ENCODE results near the gene LOC101059915.

LOC101059915 gene

GRCh38 chrX:71627588-71628404, 39.5 kb upstream of the LOC101059915 start:
- Histone ChIP-seq H3K27me3 (ENCODE audit: insufficient read depth, low read length) (no peaks in the 10 kb centered on the region), H3K9ac (ENCODE audit: low read length) (no peak overlapping the region), H2BK12ac (ENCODE audit: low read length) (no peak overlapping the region), H3K4me2 (ENCODE audit: low read length) (no peak overlapping the region), H3K4ac (ENCODE audit: low read depth, low read length) (no peak overlapping the region), H2BK5ac (ENCODE audit: low read depth, low read length, poor library complexity) (no peak overlapping the region), H3K4me1 (ENCODE audit: control insufficient read depth in 1 of 2, insufficient read depth in 2 of 2, low read length in 2 of 2) (peaks cover 2 to 6% of the 10 kb centered on the region in 2 experiments), H3K4me3 (ENCODE audit: low read depth, low read length) (no peak overlapping the region), H3K9me3 (ENCODE audit: insufficient read depth, low read depth, low read length) (no peaks in the 10 kb centered on the region), H3K36me3 (ENCODE audit: control insufficient read depth in 1 of 2, insufficient read depth in 2 of 2, low read length in 2 of 2) (no peaks in the 10 kb centered on the region), H3K14ac (ENCODE audit: low read length) (peak overlapping the region; percentile 37), H3K79me1 (ENCODE audit: low read length) (no peaks in the 10 kb centered on the region), H3K79me2 (ENCODE audit: control insufficient read depth, insufficient read depth, low read length, poor library complexity) (no peaks in the 10 kb centered on the region), H4K8ac (ENCODE audit: low read depth, low read length) (no peak overlapping the region), H3K23ac (ENCODE audit: low read length) (no peak overlapping the region), H3K18ac (ENCODE audit: low read length) (no peak overlapping the region), H2AFZ (ENCODE audit: insufficient read depth, low read length, poor library complexity) (no peak overlapping the region), H2BK120ac (ENCODE audit: insufficient read depth, low read length, poor library complexity) (peak overlapping the region; percentile 22), H4K12ac (ENCODE audit: low read depth, low read length) (no peak overlapping the region), H2AK5ac (ENCODE audit: low read length) (no peak overlapping the region), H4K91ac (ENCODE audit: low read depth, low read length) (no peak overlapping the region), H3K27ac (ENCODE audit: low read depth, low read length) (no peak overlapping the region)
- no CpG with 5 or more reads among the region's 14 CpGs for WGBS (ENCODE audit: extremely low coverage, insufficient coverage, insufficient read length)
- no peak for DNase-seq

DNA sequence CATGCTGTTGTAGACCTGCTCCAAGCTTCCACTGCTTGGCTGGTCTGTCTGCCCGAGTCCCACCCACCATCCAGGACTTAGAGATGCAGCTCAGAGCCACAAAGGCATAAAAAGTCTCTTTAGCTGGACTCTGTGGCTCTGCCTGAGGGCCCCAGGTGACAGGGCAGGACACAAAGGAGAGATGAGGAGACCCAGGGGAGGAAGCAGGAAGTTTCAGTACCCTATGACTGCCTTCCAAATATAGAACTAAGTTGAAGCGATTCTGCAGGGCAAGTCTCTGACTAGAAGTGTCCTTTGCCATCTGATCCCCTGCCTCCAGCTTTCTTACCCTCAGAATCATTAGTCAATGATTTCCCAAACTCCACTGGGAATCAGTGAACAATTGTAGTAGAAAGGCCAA, 37.9 kb upstream of the LOC101059915 start:
- Histone ChIP-seq H2AFZ (ENCODE audit: insufficient read depth, low read length, poor library complexity) (no peak overlapping the region), H3K14ac (ENCODE audit: low read length) (no peak overlapping the region), H3K4ac (ENCODE audit: low read depth, low read length) (no peak overlapping the region), H3K79me2 (ENCODE audit: control insufficient read depth, insufficient read depth, low read length, poor library complexity) (no peaks in the 10 kb centered on the region), H2BK5ac (ENCODE audit: low read depth, low read length, poor library complexity) (no peak overlapping the region), H4K12ac (ENCODE audit: low read depth, low read length) (no peak overlapping the region), H3K4me1 (ENCODE audit: control insufficient read depth in 1 of 2, insufficient read depth in 2 of 2, low read length in 2 of 2) (peaks cover 3 to 5% of the 10 kb centered on the region in 2 experiments), H3K27me3 (ENCODE audit: insufficient read depth, low read length) (no peaks in the 10 kb centered on the region), H3K23ac (ENCODE audit: low read length) (no peak overlapping the region), H3K4me2 (ENCODE audit: low read length) (no peak overlapping the region), H3K18ac (ENCODE audit: low read length) (no peak overlapping the region), H3K9ac (ENCODE audit: low read length) (no peak overlapping the region), H3K36me3 (ENCODE audit: control insufficient read depth in 1 of 2, insufficient read depth in 2 of 2, low read length in 2 of 2) (no peaks in the 10 kb centered on the region), H3K27ac (ENCODE audit: low read depth, low read length) (no peak overlapping the region), H2AK5ac (ENCODE audit: low read length) (no peak overlapping the region), H2BK12ac (ENCODE audit: low read length) (no peak overlapping the region), H3K4me3 (ENCODE audit: low read depth, low read length) (no peak overlapping the region), H2BK120ac (ENCODE audit: insufficient read depth, low read length, poor library complexity) (no peak overlapping the region), H3K79me1 (ENCODE audit: low read length) (no peaks in the 10 kb centered on the region), H4K8ac (ENCODE audit: low read depth, low read length) (no peak overlapping the region), H4K91ac (ENCODE audit: low read depth, low read length) (no peak overlapping the region), H3K9me3 (ENCODE audit: insufficient read depth, low read depth, low read length) (no peaks in the 10 kb centered on the region)
- no peak for DNase-seq
- no CpG with 5 or more reads among the region's 2 CpGs for WGBS (ENCODE audit: extremely low coverage, insufficient coverage, insufficient read length)

GRCh38 chrX:71632923-71633657, 34.3 kb upstream of the LOC101059915 start:
- H3K18ac ChIP-seq (ENCODE audit: low read length): no peak overlapping the region
- H4K91ac ChIP-seq (ENCODE audit: low read depth, low read length): peak overlapping the region; percentile 55
- H3K23ac ChIP-seq (ENCODE audit: low read length): no peak overlapping the region
- H3K9ac ChIP-seq (ENCODE audit: low read length): no peak overlapping the region
- H3K36me3 ChIP-seq (ENCODE audit: control insufficient read depth in 1 of 2, insufficient read depth in 2 of 2, low read length in 2 of 2): no peaks in the 10 kb centered on the region
- H3K4me1 ChIP-seq (ENCODE audit: control insufficient read depth in 1 of 2, insufficient read depth in 2 of 2, low read length in 2 of 2): peaks cover 8% of the 10 kb centered on the region in 2 experiments
- H3K9me3 ChIP-seq (ENCODE audit: insufficient read depth, low read depth, low read length): no peaks in the 10 kb centered on the region
- no peak overlapping the region for H3K27ac ChIP-seq (ENCODE audit: low read depth, low read length)
- H2BK5ac ChIP-seq (ENCODE audit: low read depth, low read length, poor library complexity): peak overlapping the region; percentile 40
- no peak overlapping the region for H3K4ac ChIP-seq (ENCODE audit: low read depth, low read length)
- H3K27me3 ChIP-seq (ENCODE audit: insufficient read depth, low read length): no peaks in the 10 kb centered on the region
- H2BK120ac ChIP-seq (ENCODE audit: insufficient read depth, low read length, poor library complexity): peak overlapping the region; percentile 22
- H3K79me1 ChIP-seq (ENCODE audit: low read length): no peaks in the 10 kb centered on the region
- H3K4me2 ChIP-seq (ENCODE audit: low read length): no peak overlapping the region
- no peak for DNase-seq
- peak overlapping the region; percentile 49 for H2BK12ac ChIP-seq (ENCODE audit: low read length)
- H3K79me2 ChIP-seq (ENCODE audit: control insufficient read depth, insufficient read depth, low read length, poor library complexity): no peaks in the 10 kb centered on the region
- H3K4me3 ChIP-seq (ENCODE audit: low read depth, low read length): no peak overlapping the region
- no CpG with 5 or more reads among the region's 10 CpGs for WGBS (ENCODE audit: extremely low coverage, insufficient coverage, insufficient read length)
- no peak overlapping the region for H2AFZ ChIP-seq (ENCODE audit: insufficient read depth, low read length, poor library complexity)
- no peak overlapping the region for H3K14ac ChIP-seq (ENCODE audit: low read length)
- no peak overlapping the region for H2AK5ac ChIP-seq (ENCODE audit: low read length)
- no peak overlapping the region for H4K12ac ChIP-seq (ENCODE audit: low read depth, low read length)
- no peak overlapping the region for H4K8ac ChIP-seq (ENCODE audit: low read depth, low read length)

DNA sequence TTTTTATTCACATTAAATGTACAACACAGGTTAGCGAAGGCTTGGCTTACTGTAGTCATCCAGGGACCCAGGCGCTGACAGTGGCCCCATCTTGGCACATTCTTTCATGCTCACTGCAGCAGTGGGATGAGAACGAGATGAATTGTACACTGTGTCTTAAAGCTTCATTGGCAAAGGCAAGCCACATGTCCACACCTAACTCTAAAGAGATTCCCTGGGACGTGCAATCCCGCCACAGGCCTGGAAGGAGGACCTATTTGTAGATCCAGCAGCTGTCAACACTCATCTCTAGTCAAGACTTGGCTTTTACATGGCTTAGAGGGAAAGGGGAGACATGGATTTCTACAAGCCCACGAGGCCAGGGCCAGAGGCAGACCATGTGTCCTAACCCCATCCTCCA, 33.0 kb upstream of the LOC101059915 start:
- H3K4me1 ChIP-seq (ENCODE audit: control insufficient read depth in 1 of 2, insufficient read depth in 2 of 2, low read length in 2 of 2): peaks cover 8% of the 10 kb centered on the region in 2 experiments
- no peak overlapping the region for H4K8ac ChIP-seq (ENCODE audit: low read depth, low read length)
- no CpG with 5 or more reads among the region's 6 CpGs for WGBS (ENCODE audit: extremely low coverage, insufficient coverage, insufficient read length)
- H3K18ac ChIP-seq (ENCODE audit: low read length): no peak overlapping the region
- no peak overlapping the region for H2AFZ ChIP-seq (ENCODE audit: insufficient read depth, low read length, poor library complexity)
- no peak overlapping the region for H4K12ac ChIP-seq (ENCODE audit: low read depth, low read length)
- no peaks in the 10 kb centered on the region for H3K79me1 ChIP-seq (ENCODE audit: low read length)
- H3K4ac ChIP-seq (ENCODE audit: low read depth, low read length): no peak overlapping the region
- H2BK5ac ChIP-seq (ENCODE audit: low read depth, low read length, poor library complexity): no peak overlapping the region
- H3K14ac ChIP-seq (ENCODE audit: low read length): no peak overlapping the region
- no peaks in the 10 kb centered on the region for H3K36me3 ChIP-seq (ENCODE audit: control insufficient read depth in 1 of 2, insufficient read depth in 2 of 2, low read length in 2 of 2)
- H3K9ac ChIP-seq (ENCODE audit: low read length): no peak overlapping the region
- no peak overlapping the region for H2BK120ac ChIP-seq (ENCODE audit: insufficient read depth, low read length, poor library complexity)
- H3K27me3 ChIP-seq (ENCODE audit: insufficient read depth, low read length): no peaks in the 10 kb centered on the region
- H3K27ac ChIP-seq (ENCODE audit: low read depth, low read length): no peak overlapping the region
- no peak overlapping the region for H3K4me3 ChIP-seq (ENCODE audit: low read depth, low read length)
- H3K9me3 ChIP-seq (ENCODE audit: insufficient read depth, low read depth, low read length): no peaks in the 10 kb centered on the region
- H2BK12ac ChIP-seq (ENCODE audit: low read length): no peak overlapping the region
- no peak overlapping the region for H4K91ac ChIP-seq (ENCODE audit: low read depth, low read length)
- DNase-seq: no peak
- H3K79me2 ChIP-seq (ENCODE audit: control insufficient read depth, insufficient read depth, low read length, poor library complexity): no peaks in the 10 kb centered on the region
- H3K4me2 ChIP-seq (ENCODE audit: low read length): no peak overlapping the region
- no peak overlapping the region for H2AK5ac ChIP-seq (ENCODE audit: low read length)
- no peak overlapping the region for H3K23ac ChIP-seq (ENCODE audit: low read length)

Measured in trophoblast cell (in vitro differentiated cells and primary cell).